Activated CD4-positive, alpha-beta T cell treated with anti-CD3 and anti-CD28 coated beads, Interleukin-2, amount 50 U/mL, for 24 hours (primary cell): Measurements from ENCODE around the gene GPC6.

Source experiments
- DNase-seq, 2 donors: peaks; one replicate each; pipeline ENCODE4 v3.0.0-alpha.2; 2020; ENCODE audit warnings: low read depth in 1 of 2, low spot score in 1 of 2

The GPC6 gene

GRCh38 chr13:93558637-93559036, 332.0 kb downstream of the GPC6 start:
- no peak for DNase-seq

- DNase-seq = no peak
Measured at GRCh38 chr13:93559718-93560117, 333.1 kb downstream of the GPC6 start.

- no peak for DNase-seq
Measured at GRCh38 chr13:93561576-93562225, 335.1 kb downstream of the GPC6 start.

GRCh38 chr13:93562676-93563075, 336.1 kb downstream of the GPC6 start:
- DNase-seq = no peak

GRCh38 chr13:93577105-93577504, 350.5 kb downstream of the GPC6 start:
- no peak for DNase-seq

- no peak for DNase-seq
Measured at GRCh38 chr13:93589788-93590187, 363.2 kb downstream of the GPC6 start.

GRCh38 chr13:93603043-93603442, 376.4 kb downstream of the GPC6 start:
- DNase-seq = no peak

GRCh38 chr13:93614776-93615175, 388.2 kb downstream of the GPC6 start:
- DNase-seq = no peak

GRCh38 chr13:93620181-93620765, 393.7 kb downstream of the GPC6 start:
- no peak for DNase-seq

GRCh38 chr13:93621051-93621450, 394.4 kb downstream of the GPC6 start:
- DNase-seq = no peak

GRCh38 chr13:93621966-93622365, 395.4 kb downstream of the GPC6 start:
- no peak for DNase-seq

- DNase-seq = no peak
Measured at GRCh38 chr13:93624311-93624777, 397.7 kb downstream of the GPC6 start.

- no peak for DNase-seq
Measured at GRCh38 chr13:93625536-93625935, 398.9 kb downstream of the GPC6 start.

- no peak for DNase-seq
Measured at GRCh38 chr13:93628136-93628797, 401.7 kb downstream of the GPC6 start.

GRCh38 chr13:93635616-93636032, 409.0 kb downstream of the GPC6 start:
- no peak for DNase-seq

- no peak for DNase-seq
Measured at GRCh38 chr13:93637852-93638251, 411.2 kb downstream of the GPC6 start.

GRCh38 chr13:93640452-93640851, 413.8 kb downstream of the GPC6 start:
- no peak for DNase-seq

- no peak for DNase-seq
Measured at GRCh38 chr13:93646245-93646644, 419.6 kb downstream of the GPC6 start.

- no peak for DNase-seq
Measured at GRCh38 chr13:93649496-93649895, 422.9 kb downstream of the GPC6 start.

GRCh38 chr13:93653776-93654175, 427.2 kb downstream of the GPC6 start:
- DNase-seq = no peak

GRCh38 chr13:93655154-93655553, 428.5 kb downstream of the GPC6 start:
- DNase-seq = no peak

- no peak for DNase-seq
Measured at GRCh38 chr13:93660391-93661063, 433.9 kb downstream of the GPC6 start.
